Lung (tissue), 12 donors: ENCODE measurements around the gene TFF3. TPM values are rescaled to one million over a fixed set of nuclear protein-coding genes. Genes with fewer than 3 reads are reported as not detected.

Experiments
- ATAC-seq: fragments of 200-7000 bp; cut with Tn5 transposase; one replicate; pipeline ENCODE4 v1.9.1; 2020; ENCODE audit warnings: moderate number of reproducible peaks; ENCODE audit not compliant: insufficient read depth, low FRiP score
- DNase-seq, 3 donors: peaks; one replicate each; pipeline ENCODE4 v3.0.0-alpha.2; 2013 to 2017
- H3K27ac ChIP-seq, 2 donors: one replicate each; pipeline ENCODE4 v1.5.1; 2013; ENCODE audit warnings: mild to moderate bottlenecking in 2 of 2, moderate library complexity in 2 of 2, control low read depth in 1 of 2, inconsistent platforms in 1 of 2, low read depth in 1 of 2, low read length in 1 of 2
- H3K27me3 ChIP-seq, 3 donors: one replicate each; pipeline ENCODE4 v1.5.1; 2013; ENCODE audit warnings: low read length in 2 of 3; ENCODE audit not compliant: control insufficient read depth in 3 of 3, insufficient read depth in 3 of 3
- H3K36me3 ChIP-seq, 4 donors: one replicate each; pipeline ENCODE4 v1.5.1; 2013; ENCODE audit warnings: low read length in 4 of 4, mild to moderate bottlenecking in 1 of 4, moderate library complexity in 1 of 4; ENCODE audit not compliant: control insufficient read depth in 4 of 4, insufficient read depth in 4 of 4
- H3K4me1 ChIP-seq, 5 donors: one replicate each; pipeline ENCODE4 v1.5.1; 2013; ENCODE audit warnings: low read length in 5 of 5, mild to moderate bottlenecking in 2 of 5, moderate library complexity in 1 of 5; ENCODE audit not compliant: control insufficient read depth in 5 of 5, insufficient read depth in 5 of 5
- H3K4me3 ChIP-seq: one replicate; pipeline ENCODE4 v1.5.1; 2013; ENCODE audit warnings: mild to moderate bottlenecking, control low read depth, moderate library complexity
- H3K9ac ChIP-seq, 2 donors: one replicate each; pipeline ENCODE4 v1.5.1; 2013; ENCODE audit warnings: low read length in 2 of 2, control low read depth in 1 of 2; ENCODE audit not compliant: insufficient read depth in 1 of 2
- H3K9me3 ChIP-seq, 4 donors: one replicate each; pipeline ENCODE4 v1.5.1; 2013; ENCODE audit warnings: low read length in 3 of 4, mild to moderate bottlenecking in 1 of 4, moderate library complexity in 1 of 4; ENCODE audit not compliant: control insufficient read depth in 4 of 4, insufficient read depth in 3 of 4
- whole genome bisulfite sequencing, 2 donors: extraction: QIAGEN DNeasy Blood & Tissue Kit; methylation state at CpG; one replicate each; pipeline ENCODE4 v1.1.7; 2013; 5-methylcytosine and 5-hydroxymethylcytosine counted together
- polyA plus RNA-seq, 2 donors: library from polyadenylated mRNA; stranded (reverse); fragments of 200-250 nt; gene quantifications; one replicate each; pipeline ENCODE4 v1.2.1, GENCODE V29; 2013
- total RNA-seq, 2 donors: library from RNA; depleted of rRNA in 1 of 2; stranded (reverse); fragments of >200 nt in 1 of 2; gene quantifications; one replicate each; pipeline ENCODE4 v1.2.1, GENCODE V29; 2014 to 2021
- TF ChIP-seq, protein P1 (sequence below): IDR thresholded peaks from 2 replicates; pipeline ENCODE4 v1.5.1; 2012; ENCODE audit warnings: mild to moderate bottlenecking; ENCODE audit errors: control extremely low read depth, extremely low read depth
- donor health status: control.
- donor health status: control.
- donor health status: Bipolar disorder and iron deficiency.
- donor health status: healthy.
- donor health status: DM: yes; HTN: yes; CAD: no.

The TFF3 gene
- total and polyA plus RNA-seq, 4 donors = 23.9 to 54.0 (median 34.3) TPM

- no peak overlapping the region for H3K27ac ChIP-seq
- ATAC-seq = no peak
- TF ChIP-seq, protein P1, sequence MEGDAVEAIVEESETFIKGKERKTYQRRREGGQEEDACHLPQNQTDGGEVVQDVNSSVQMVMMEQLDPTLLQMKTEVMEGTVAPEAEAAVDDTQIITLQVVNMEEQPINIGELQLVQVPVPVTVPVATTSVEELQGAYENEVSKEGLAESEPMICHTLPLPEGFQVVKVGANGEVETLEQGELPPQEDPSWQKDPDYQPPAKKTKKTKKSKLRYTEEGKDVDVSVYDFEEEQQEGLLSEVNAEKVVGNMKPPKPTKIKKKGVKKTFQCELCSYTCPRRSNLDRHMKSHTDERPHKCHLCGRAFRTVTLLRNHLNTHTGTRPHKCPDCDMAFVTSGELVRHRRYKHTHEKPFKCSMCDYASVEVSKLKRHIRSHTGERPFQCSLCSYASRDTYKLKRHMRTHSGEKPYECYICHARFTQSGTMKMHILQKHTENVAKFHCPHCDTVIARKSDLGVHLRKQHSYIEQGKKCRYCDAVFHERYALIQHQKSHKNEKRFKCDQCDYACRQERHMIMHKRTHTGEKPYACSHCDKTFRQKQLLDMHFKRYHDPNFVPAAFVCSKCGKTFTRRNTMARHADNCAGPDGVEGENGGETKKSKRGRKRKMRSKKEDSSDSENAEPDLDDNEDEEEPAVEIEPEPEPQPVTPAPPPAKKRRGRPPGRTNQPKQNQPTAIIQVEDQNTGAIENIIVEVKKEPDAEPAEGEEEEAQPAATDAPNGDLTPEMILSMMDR = no peak
- H3K4me1 ChIP-seq = no peaks in the 10 kb centered on the region
- no peaks in the 10 kb centered on the region for H3K36me3 ChIP-seq
- H3K9ac ChIP-seq = no peak overlapping the region
- H3K4me3 ChIP-seq = no peak overlapping the region
- H3K27me3 ChIP-seq = peaks cover 0 to 8% (median 3%) of the 10 kb centered on the region in 3 donors
- 88 to 93% methylated on average over 13 of the region's 13 CpGs for WGBS, 2 donors
- peaks cover 0 to 15% (median 2%) of the 10 kb centered on the region in 4 donors for H3K9me3 ChIP-seq
- DNase-seq = no peak
These were observed 43.7 kb upstream of the TFF3 start for GRCh38 chr21:42358937-42359336.

DNA sequence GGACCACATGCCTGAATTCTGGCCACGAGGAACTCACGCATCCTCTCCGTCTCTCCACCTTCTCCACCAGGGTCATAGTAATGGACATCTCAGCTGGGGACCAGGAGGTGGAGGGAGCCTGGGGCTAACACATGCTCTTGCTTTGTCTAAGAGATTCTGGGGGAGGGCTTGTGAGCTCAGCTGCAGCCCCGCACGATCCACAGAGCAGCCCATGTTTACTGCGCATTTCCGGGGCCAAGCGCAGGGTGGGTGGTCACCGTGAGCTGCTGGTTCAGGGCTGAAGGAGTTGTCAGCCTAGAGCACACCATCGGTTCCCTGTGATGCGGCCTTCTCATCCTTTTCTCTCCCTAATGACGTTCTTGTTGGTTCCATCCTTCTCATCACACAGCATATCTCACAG, 43.1 kb upstream of the TFF3 start:
- no peak for DNase-seq
- TF ChIP-seq, protein P1 = no peak
- peaks cover 0 to 15% (median 2%) of the 10 kb centered on the region in 4 donors for H3K9me3 ChIP-seq
- no peak for ATAC-seq
- H3K9ac ChIP-seq = no peak overlapping the region
- H3K4me3 ChIP-seq = no peak overlapping the region
- H3K4me1 ChIP-seq = no peaks in the 10 kb centered on the region
- H3K36me3 ChIP-seq = no peaks in the 10 kb centered on the region
- WGBS, 2 donors = 94 to 95% methylated on average over 12 of the region's 12 CpGs
- H3K27me3 ChIP-seq = peaks cover 0 to 8% (median 2%) of the 10 kb centered on the region in 3 donors
- H3K27ac ChIP-seq = no peak overlapping the region

DNA sequence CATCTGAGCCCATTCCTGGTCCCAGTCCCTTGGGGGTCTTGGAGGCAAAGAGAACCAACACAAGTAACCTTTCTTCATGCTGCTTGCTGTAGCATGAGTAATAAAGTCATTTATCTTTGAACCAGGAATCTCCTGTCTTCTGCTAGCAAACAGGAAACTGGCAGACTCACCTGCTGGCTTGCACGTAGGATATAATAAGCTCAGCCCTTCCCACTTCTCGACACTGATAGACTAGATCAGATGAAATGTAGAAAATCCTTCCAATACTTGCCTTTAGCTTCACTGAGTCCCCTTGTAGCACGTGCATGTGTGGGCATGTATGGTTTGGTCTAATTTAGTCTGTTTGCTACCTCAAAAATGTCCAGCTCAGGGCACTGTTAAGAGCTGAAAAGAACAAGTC, 42.1 kb upstream of the TFF3 start:
- WGBS, 2 donors = 67 to 69% methylated on average over 3 of the region's 3 CpGs
- no peak overlapping the region for H3K9ac ChIP-seq
- H3K4me3 ChIP-seq = no peak overlapping the region
- TF ChIP-seq, protein P1 = no peak
- no peaks in the 10 kb centered on the region for H3K4me1 ChIP-seq
- H3K27ac ChIP-seq = no peak overlapping the region
- H3K27me3 ChIP-seq = peaks cover 0 to 3% (median 0%) of the 10 kb centered on the region in 3 donors
- ATAC-seq (no peak), DNase-seq (no peak)
- H3K36me3 ChIP-seq = no peaks in the 10 kb centered on the region
- peaks cover 0 to 15% (median 2%) of the 10 kb centered on the region in 4 donors for H3K9me3 ChIP-seq

DNA sequence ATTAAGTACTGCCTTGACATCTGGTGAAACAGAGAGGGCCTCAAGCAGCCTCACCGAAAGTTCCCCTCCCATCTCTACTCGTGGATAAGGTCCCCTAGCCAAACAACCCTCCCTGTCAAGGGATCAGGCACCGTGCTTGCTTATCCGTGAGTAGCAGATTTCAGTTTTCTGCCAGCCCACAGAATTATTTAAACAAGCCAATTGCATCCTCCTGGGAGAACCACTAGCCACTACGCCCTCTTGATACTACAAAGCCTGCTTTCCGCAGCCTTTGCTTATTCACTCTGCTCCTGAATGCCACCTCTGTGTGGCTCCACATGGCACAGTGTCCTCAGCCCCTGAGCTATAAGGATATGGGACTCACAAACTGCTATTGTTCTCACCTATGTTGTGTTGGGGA, 41.4 kb upstream of the TFF3 start:
- Histone ChIP-seq H3K4me3 (no peak overlapping the region), H3K36me3 (no peaks in the 10 kb centered on the region), H3K9ac (no peak overlapping the region), H3K9me3 (peaks cover 0 to 15% (median 2%) of the 10 kb centered on the region in 4 donors), H3K27me3 (peaks cover 0 to 3% (median 0%) of the 10 kb centered on the region in 3 donors), H3K27ac (no peak overlapping the region), H3K4me1 (no peaks in the 10 kb centered on the region)
- 56 to 68% methylated on average over 6 of the region's 6 CpGs for WGBS, 2 donors
- TF ChIP-seq, protein P1 = no peak
- ATAC-seq = no peak
- DNase-seq = no peak
